HUDEP-2 (cell line): ENCODE measurements around the gene CAMK1D.

Experiments
- DNase-seq, 76 experiments: peaks; one replicate each; lab custom pipeline; 2025; ENCODE audit not compliant: unreplicated experiment in 76 of 76; lab: John Stamatoyannopoulos, UW

The CAMK1D gene

DNA sequence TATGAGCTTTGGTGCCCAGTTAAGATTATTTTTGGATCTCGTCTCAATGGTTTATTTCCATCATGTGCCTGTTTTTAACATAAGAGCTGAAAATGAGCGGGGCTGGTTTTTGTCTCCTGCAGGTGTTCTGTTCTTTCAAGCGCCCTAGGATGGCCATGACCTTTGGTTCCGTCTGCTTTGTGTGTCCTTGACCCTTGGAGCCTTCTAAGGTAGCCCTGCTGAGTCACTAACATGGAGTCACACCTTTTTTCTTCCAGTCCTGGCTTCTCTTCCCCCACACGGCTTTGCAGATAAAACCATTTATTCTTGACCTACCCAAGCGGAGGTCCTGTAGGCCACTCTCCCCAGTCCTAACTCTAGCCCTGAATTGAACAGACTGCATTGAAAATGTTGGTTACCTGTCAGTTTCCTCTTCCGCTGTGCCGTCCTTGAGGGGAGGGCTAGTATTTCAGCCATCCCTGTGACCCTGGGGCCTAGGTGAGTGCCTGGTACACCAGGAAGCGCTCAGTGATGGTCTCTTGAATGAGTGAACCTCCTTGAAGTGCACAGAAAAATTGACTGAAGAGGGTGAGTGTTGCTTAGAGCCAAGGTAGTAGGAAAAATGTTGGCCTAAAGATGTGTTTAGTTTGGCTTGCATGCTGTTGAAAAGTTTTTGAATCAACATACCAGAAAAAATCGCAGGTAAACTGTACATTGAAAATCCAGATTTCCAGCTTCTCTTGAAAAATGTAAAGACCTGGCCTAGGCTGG is 48.0 kb downstream of the CAMK1D start:
- no peak for DNase-seq

GRCh38 chr10:12397941-12398340 is 48.6 kb downstream of the CAMK1D start:
- no peak for DNase-seq

GRCh38 chr10:12400266-12400931 is 51.1 kb downstream of the CAMK1D start:
- no peak for DNase-seq

- DNase-seq: no peak
Measured at GRCh38 chr10:12401466-12401865, 52.1 kb downstream of the CAMK1D start.

- no peak for DNase-seq
Measured at GRCh38 chr10:12403119-12403518, 53.8 kb downstream of the CAMK1D start.

DNA sequence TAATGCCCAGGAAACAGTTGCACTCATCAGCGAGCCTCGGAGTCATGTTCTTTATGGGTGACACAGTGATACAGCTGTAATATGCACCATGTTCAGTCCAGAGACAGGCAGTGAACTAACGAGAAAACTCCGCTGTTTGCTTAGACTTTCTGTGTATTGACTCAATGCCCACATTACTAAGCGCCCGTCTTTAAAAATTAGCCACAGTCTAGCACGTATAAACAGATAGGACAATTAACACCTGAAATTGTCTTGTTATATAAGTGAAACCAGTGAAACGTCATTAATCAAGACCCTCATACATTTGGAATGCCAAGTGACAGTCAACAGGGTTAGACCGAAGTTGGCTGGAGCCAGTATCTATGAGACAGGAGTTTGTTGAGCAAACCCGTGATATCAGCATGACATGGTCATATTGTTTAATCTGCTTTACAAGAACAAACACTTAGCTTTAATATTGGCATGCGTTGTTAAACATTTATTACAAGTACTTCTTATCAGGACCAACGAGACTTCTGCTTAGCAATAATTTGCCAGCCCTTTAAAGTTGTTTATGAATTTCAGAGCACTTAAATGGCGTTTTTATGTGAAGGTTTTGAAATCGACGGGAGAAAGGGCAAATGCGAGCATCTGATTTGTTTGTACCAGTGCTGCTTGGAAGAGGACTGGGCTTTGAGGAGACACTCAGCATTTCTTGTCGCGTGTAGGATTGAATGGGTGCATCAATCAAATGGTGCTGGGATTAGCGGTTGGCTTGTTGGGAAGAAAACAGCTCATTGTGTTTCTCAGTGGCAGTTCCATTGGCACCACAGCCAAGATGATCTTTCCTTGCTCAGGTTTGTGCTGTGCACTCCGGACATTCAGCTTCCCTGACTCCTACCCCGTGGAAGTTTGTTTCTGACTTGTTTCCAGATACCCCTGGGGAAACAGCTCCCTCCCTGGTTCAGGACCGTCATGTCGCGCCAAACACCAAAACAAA is 56.3 kb downstream of the CAMK1D start:
- DNase-seq: no peak

- DNase-seq: no peak
Measured at GRCh38 chr10:12406764-12407400, 57.5 kb downstream of the CAMK1D start.

GRCh38 chr10:12408472-12408871 is 59.1 kb downstream of the CAMK1D start:
- no peak for DNase-seq

- DNase-seq: no peak
Measured at GRCh38 chr10:12409161-12409560, 59.8 kb downstream of the CAMK1D start.

- no peak for DNase-seq
Measured at GRCh38 chr10:12409613-12410012, 60.3 kb downstream of the CAMK1D start.

DNA sequence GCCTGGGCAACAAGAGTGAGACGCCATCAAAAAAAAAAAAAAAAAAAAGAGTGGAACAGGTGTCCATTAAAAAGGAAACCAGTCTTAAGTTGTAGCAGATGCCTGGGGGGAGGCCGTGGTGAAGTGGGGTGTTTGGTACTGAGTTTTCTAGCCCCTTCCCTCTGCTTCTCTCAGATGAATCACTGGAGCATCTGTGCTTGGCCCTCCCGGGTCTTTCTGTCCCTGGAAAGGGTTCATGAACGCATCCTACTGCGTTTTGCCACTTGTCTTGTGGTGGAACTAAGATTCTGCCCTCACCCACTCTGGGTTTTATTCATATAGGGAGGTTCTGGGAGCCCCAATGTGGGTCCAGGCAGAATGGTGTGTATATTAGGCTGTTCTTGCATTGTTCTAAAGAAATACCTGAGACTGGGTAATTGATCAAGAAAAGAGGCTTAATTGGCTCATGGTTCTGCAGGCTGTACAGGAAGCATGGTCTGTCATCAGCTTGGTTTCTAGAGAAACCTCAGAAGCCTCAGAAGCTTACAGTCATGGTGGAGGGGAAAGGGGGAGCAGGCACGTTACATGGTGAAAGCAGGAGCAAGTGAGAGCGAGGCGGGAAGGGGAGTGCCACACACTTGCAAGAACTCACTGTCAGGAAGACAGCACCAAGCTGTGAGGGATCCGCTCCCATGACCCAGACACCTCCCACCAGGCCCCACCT is 63.5 kb downstream of the CAMK1D start:
- no peak for DNase-seq

DNA sequence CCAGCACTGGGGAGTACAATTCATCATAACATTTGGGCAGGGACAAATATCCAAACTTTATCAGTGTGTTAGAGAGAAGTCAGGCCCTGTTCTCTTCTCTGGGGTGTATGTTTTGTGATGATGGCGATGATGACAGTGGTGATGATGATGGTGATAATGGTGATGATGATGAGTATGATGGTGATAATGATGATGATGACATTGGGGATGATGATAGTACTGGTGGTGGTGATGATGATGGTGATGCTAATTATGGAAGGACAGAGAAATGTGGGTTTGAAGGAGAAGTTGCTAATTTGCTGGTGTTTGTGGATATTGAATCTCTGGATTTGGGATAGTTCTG is 64.0 kb downstream of the CAMK1D start:
- DNase-seq: no peak

GRCh38 chr10:12414278-12414989 is 65.1 kb downstream of the CAMK1D start:
- no peak for DNase-seq

- no peak for DNase-seq
Measured at GRCh38 chr10:12416344-12417050, 67.2 kb downstream of the CAMK1D start.

- DNase-seq: no peak
Measured at GRCh38 chr10:12417331-12417730, 68.0 kb downstream of the CAMK1D start.

DNA sequence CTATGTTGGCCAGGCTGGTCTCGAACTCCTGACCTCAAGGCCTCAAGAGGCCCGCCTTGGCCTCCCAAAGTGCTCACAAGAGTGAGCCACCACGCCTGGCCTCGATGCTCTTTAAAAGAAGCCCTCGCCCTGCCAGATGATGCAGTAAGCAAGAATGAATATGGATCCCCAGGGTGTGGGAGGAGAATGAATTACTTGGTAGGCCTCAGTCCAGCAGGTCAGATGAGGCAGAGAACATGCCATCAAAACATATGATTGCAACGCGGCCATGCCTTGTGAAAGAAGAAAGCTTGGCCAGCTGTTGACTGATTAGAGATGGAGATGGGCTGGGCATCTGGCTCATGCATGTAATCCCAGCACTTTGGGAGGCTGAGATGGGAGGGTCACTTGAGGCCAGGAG is 68.7 kb downstream of the CAMK1D start:
- no peak for DNase-seq

- no peak for DNase-seq
Measured at GRCh38 chr10:12418725-12419261, 69.4 kb downstream of the CAMK1D start.

GRCh38 chr10:12419262-12419847 is 70.0 kb downstream of the CAMK1D start:
- DNase-seq: no peak
